K562 (cell line): ENCODE results near the gene FAM174C. TPM values are rescaled to one million over a fixed set of nuclear protein-coding genes. Genes with fewer than 3 reads are reported as not detected.

Experiments
- ATF7 ChIP-seq: fragments of 450-650 bp; IDR thresholded peaks from 2 replicates; pipeline ENCODE4 v1.7.1; 2014; ENCODE audit warnings: mild to moderate bottlenecking, moderate library complexity
- COPS2 ChIP-seq: fragments of 450-650 bp; conservative IDR thresholded peaks from 2 replicates; pipeline ENCODE4 v1.6.1; 2016; ENCODE audit warnings: mild to moderate bottlenecking, moderate library complexity
- CREB1 ChIP-seq, 2 experiments: sonication (generic) in 1 of 2; formaldehyde crosslinking in 1 of 2; IDR thresholded peaks; 2 replicates each; pipeline versions ENCODE4 v1.6.1 to v1.8.0; 2012 to 2022; ENCODE audit warnings: inconsistent platforms in 1 of 2, mild to moderate bottlenecking in 1 of 2, missing genetic modification reagents in 1 of 2, moderate library complexity in 1 of 2
- E2F6 ChIP-seq, 2 experiments: IDR thresholded peaks; 2 replicates each; pipeline ENCODE4 v1.6.1; 2011; ENCODE audit warnings: borderline replicate concordance in 1 of 2, control low read depth in 1 of 2, low read depth in 1 of 2, low read length in 1 of 2, mild to moderate bottlenecking in 1 of 2, mixed read lengths in 1 of 2, moderate library complexity in 1 of 2; ENCODE audit not compliant: insufficient read depth in 1 of 2, insufficient read length in 1 of 2, poor library complexity in 1 of 2, severe bottlenecking in 1 of 2; ENCODE audit errors: extremely low read depth in 1 of 2
- GTF2F1 ChIP-seq: IDR thresholded peaks from 2 replicates; pipeline ENCODE4 v1.6.1; 2011; ENCODE audit warnings: low read depth, low read length, improper control_type of control experiment
- HMGXB4 ChIP-seq: sonication (generic); formaldehyde crosslinking; IDR thresholded peaks from 2 replicates; pipeline ENCODE4 v1.8.1; 2023; ENCODE audit warnings: mild to moderate bottlenecking, missing genetic modification reagents
- HNRNPL ChIP-seq: fragments of 200-400 bp; formaldehyde crosslinking; IDR thresholded peaks from 2 replicates; pipeline ENCODE4 v1.6.1; 2017; ENCODE audit warnings: low read depth, mild to moderate bottlenecking, low read length
- KAT7 ChIP-seq: sonication (generic); formaldehyde crosslinking; IDR thresholded peaks from 2 replicates; pipeline ENCODE4 v1.8.0; 2022; ENCODE audit warnings: missing genetic modification reagents, mild to moderate bottlenecking, borderline replicate concordance
- MBD2 ChIP-seq: sonication (generic); IDR thresholded peaks from 2 replicates; pipeline ENCODE4 v1.6.1; 2016; ENCODE audit warnings: low read depth, borderline replicate concordance
- NFATC3 ChIP-seq: fragments of 450-650 bp; IDR thresholded peaks from 2 replicates; pipeline ENCODE4 v1.6.1; 2017; ENCODE audit warnings: mild to moderate bottlenecking
- POLR3G ChIP-seq: IDR thresholded peaks from 2 replicates; pipeline ENCODE4 v1.6.1; 2011; ENCODE audit not compliant: insufficient read length, insufficient replicate concordance; ENCODE audit errors: extremely low read depth
- RHOXF2B ChIP-seq: fragments of 250-450 bp; sonication (Bioruptor Pico); conservative IDR thresholded peaks from 2 replicates; pipeline ENCODE4 v1.5.1; 2021
- RNF2 ChIP-seq: sonication (generic); IDR thresholded peaks from 2 replicates; pipeline ENCODE4 v1.6.1; 2016
- SP1 ChIP-seq: sonication (generic); formaldehyde crosslinking; IDR thresholded peaks from 2 replicates; pipeline ENCODE4 v1.8.1; 2022; ENCODE audit warnings: mild to moderate bottlenecking, missing genetic modification reagents
- SREBF2 ChIP-seq: sonication (generic); formaldehyde crosslinking; IDR thresholded peaks from 2 replicates; pipeline ENCODE4 v1.4.0; 2020; ENCODE audit warnings: mild to moderate bottlenecking, missing genetic modification reagents
- THAP12 ChIP-seq: fragments of 250-450 bp; sonication (Bioruptor Pico); IDR thresholded peaks from 2 replicates; pipeline ENCODE4 v1.9.0; 2021; ENCODE audit warnings: mild to moderate bottlenecking, inconsistent platforms
- ZFP36 ChIP-seq: fragments of 150-350 bp; IDR thresholded peaks from 2 replicates; pipeline ENCODE4 v1.6.1; 2018; ENCODE audit warnings: low read length, low read depth; ENCODE audit not compliant: partially characterized antibody
- ZFX ChIP-seq: sonication (generic); formaldehyde crosslinking; IDR thresholded peaks from 2 replicates; pipeline ENCODE4 v1.8.0; 2022; ENCODE audit warnings: mild to moderate bottlenecking, missing genetic modification reagents, moderate library complexity
- ZNF175 ChIP-seq: fragments of 200-800 bp; sonication (Bioruptor generic); IDR thresholded peaks from 2 replicates; pipeline ENCODE4 v1.6.1; 2016; ENCODE audit warnings: low read depth, mild to moderate bottlenecking, missing genetic modification characterization, missing compliant biosample characterization
- ZNF584 ChIP-seq: fragments of 200-800 bp; sonication (Bioruptor generic); IDR thresholded peaks from 2 replicates; pipeline ENCODE4 v1.6.1; 2016; ENCODE audit warnings: low read depth, mild to moderate bottlenecking, missing genetic modification characterization, missing compliant biosample characterization
- ZSCAN32 ChIP-seq: fragments of 450-650 bp; formaldehyde crosslinking; IDR thresholded peaks from 2 replicates; pipeline ENCODE4 v1.4.0; 2020; ENCODE audit warnings: mild to moderate bottlenecking, moderate library complexity
- polyA plus RNA-seq, 8 experiments: library from polyadenylated mRNA; depleted of rRNA in 4 of 8; stranded (reverse) in 5 of 8; unstranded in 3 of 8; fragments of >200 nt; fragmentation: Nextera tagmentation in 2 of 8; fragmentation: Illumina TruSeq in 1 of 8; extraction: Ambion mirVana in 2 of 8; extraction: Trizol in 1 of 8; gene quantifications; 2 replicates each; pipeline versions ENCODE4 v1.2.1 to v1.2.3, GENCODE V29; 2011 to 2014; ENCODE audit warnings: inconsistent platforms in 1 of 8, missing spikeins in 1 of 8
- total RNA-seq, 7 experiments: library from RNA; depleted of rRNA in 6 of 7; stranded (reverse); fragments of >200 nt in 6 of 7; fragmentation: Illumina TruSeq in 2 of 7; extraction: Trizol in 2 of 7; gene quantifications; 2 replicates each; pipeline versions ENCODE4 v1.2.1 to v1.2.3, GENCODE V29; 2011 to 2021; ENCODE audit warnings: low replicate concordance in 1 of 7

Gene FAM174C
- total and polyA plus RNA-seq, 9 of the 15 experiments (the other 6 are each of a cell fraction or from before 2014, with no cell fraction given): 0.66 to 89.6 (median 20.3) TPM

GRCh38 chr19:1241417-1242095 is 33.8 kb upstream of the FAM174C start, which contains the start of gene ATP5F1D (continued):
- TF ChIP-seq THAP12 (CRISPR knock-in tag): peak; percentile 87
- peak; percentile 33; the same call in 1 of the 2 replicates for TF ChIP-seq ZNF584 (CRISPR knock-in tag)
- TF ChIP-seq ZNF175: peak; percentile 24; the same call in 1 of the 2 replicates
- TF ChIP-seq ZFP36: peak; percentile 61
- TF ChIP-seq RHOXF2B (CRISPR knock-in tag): no peak
- peak; percentile 72; the same call in 1 of the 2 replicates for TF ChIP-seq GTF2F1
- TF ChIP-seq SREBF2 (CRISPR knock-in tag): no peak
- peak; percentile 36 to 73 for TF ChIP-seq E2F6 (IDR thresholded peaks at IDR 0.05; ENCODE audit: borderline replicate concordance in 1 of 2, extremely low read depth in 1 of 2, insufficient read depth in 1 of 2, insufficient read length in 1 of 2, low read depth in 1 of 2, low read length in 1 of 2, poor library complexity in 1 of 2, severe bottlenecking in 1 of 2)
- TF ChIP-seq CREB1 (IDR thresholded peaks at IDR 0.05): peak; percentile 97
- TF ChIP-seq CREB1 (CRISPR knock-in tag; IDR thresholded peaks at IDR 0.05): peak; percentile 97
- peak; percentile 18; the same call in 1 of the 2 replicates for TF ChIP-seq SP1 (CRISPR knock-in tag)
- TF ChIP-seq COPS2: no peak
- no peak for TF ChIP-seq NFATC3
- TF ChIP-seq RNF2: peak; percentile 64; the same call in 1 of the 2 replicates
- peak; percentile 52; the same call in 1 of the 2 replicates for TF ChIP-seq HMGXB4 (CRISPR knock-in tag)
- no peak for TF ChIP-seq ZSCAN32 (CRISPR knock-in tag)
- no peak for TF ChIP-seq POLR3G
- peak; percentile 63 for TF ChIP-seq ZFX (CRISPR knock-in tag)
- TF ChIP-seq MBD2: peak; percentile 93
- peak; percentile 47; the same call in 1 of the 2 replicates for TF ChIP-seq HNRNPL
- peak; percentile 85 for TF ChIP-seq ATF7
- no peak for TF ChIP-seq KAT7 (CRISPR knock-in tag)
